Coronary artery (tissue), 2 donors: ENCODE results near the gene MAPKAP1.

Experiments used
- DNase-seq: peaks from one replicate; pipeline ENCODE4 v3.0.0-alpha.2; 2017; ENCODE audit warnings: low spot score
- H3K27ac ChIP-seq, 2 donors: fragments of 200-600 bp; sonication (generic); one replicate each; pipeline ENCODE4 v1.5.1; 2016 to 2019
- H3K4me3 ChIP-seq: fragments of 200-600 bp; sonication (generic); 2 replicates; pipeline ENCODE4 v1.5.1; 2016; ENCODE audit warnings: mild to moderate bottlenecking, moderate library complexity
- TF ChIP-seq, protein P1 (sequence below): fragments of 200-600 bp; sonication (generic); IDR thresholded peaks from one replicate; pipeline ENCODE4 v1.5.1; 2019; ENCODE audit warnings: antibody characterized with exemption

Gene MAPKAP1

DNA sequence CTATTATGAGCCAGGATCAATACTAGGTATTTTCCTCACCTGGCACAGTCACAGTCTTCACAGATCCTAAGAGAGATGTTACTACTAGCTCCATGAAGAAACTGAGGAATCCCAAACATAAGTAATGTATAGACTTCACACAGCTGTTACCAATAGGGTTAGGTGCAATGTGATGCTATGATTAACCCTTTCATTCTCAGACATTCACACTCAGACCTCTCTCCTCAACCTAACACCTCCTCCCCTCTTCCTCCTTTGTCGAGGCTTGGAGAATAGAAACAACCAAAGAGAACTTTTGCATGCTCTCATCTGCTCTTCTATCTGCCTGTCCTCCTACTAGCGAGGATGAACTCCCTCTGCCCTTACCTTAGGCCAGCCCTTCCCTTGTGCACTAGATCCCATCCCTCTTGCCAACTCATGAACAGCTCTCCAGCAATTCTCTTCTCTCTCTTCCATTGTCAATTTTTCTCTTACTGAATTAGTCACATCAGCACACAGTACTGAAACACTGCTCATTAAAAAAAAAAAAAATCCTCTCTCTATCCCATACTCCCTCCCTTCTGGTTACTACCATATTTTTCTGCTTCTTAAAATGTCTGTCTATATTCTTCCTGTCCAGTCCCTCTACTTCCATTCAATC, 47.7 kb downstream of the MAPKAP1 start:
- DNase-seq = no peak
- no peak overlapping the region for H3K27ac ChIP-seq
- TF ChIP-seq, protein P1, sequence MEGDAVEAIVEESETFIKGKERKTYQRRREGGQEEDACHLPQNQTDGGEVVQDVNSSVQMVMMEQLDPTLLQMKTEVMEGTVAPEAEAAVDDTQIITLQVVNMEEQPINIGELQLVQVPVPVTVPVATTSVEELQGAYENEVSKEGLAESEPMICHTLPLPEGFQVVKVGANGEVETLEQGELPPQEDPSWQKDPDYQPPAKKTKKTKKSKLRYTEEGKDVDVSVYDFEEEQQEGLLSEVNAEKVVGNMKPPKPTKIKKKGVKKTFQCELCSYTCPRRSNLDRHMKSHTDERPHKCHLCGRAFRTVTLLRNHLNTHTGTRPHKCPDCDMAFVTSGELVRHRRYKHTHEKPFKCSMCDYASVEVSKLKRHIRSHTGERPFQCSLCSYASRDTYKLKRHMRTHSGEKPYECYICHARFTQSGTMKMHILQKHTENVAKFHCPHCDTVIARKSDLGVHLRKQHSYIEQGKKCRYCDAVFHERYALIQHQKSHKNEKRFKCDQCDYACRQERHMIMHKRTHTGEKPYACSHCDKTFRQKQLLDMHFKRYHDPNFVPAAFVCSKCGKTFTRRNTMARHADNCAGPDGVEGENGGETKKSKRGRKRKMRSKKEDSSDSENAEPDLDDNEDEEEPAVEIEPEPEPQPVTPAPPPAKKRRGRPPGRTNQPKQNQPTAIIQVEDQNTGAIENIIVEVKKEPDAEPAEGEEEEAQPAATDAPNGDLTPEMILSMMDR = no peak

DNA sequence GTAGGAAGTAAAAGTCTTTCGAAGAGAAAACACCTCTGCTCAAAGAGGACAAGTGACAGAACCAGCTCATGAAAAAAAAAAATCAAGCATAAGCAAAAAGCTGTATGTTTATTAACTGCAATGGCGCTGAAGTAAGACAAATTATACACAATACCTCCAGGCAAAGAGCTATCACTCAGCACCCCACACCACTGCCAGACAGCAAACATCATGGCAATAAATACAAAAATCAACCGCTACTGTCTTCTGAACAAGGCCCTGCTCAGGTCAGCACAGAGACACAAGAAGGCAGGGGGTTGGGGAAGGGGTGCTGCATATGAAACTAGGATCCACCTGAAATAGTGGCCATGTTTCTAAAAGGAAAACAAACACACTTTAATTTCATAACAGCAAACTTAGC, 50.4 kb downstream of the MAPKAP1 start:
- TF ChIP-seq, protein P1 = no peak
- Histone ChIP-seq H3K4me3 (no peak overlapping the region), H3K27ac (no peak overlapping the region)
- no peak for DNase-seq

More for the DNA sequence above, 47.7 kb downstream of the MAPKAP1 start:
- no peak overlapping the region for H3K4me3 ChIP-seq

DNA sequence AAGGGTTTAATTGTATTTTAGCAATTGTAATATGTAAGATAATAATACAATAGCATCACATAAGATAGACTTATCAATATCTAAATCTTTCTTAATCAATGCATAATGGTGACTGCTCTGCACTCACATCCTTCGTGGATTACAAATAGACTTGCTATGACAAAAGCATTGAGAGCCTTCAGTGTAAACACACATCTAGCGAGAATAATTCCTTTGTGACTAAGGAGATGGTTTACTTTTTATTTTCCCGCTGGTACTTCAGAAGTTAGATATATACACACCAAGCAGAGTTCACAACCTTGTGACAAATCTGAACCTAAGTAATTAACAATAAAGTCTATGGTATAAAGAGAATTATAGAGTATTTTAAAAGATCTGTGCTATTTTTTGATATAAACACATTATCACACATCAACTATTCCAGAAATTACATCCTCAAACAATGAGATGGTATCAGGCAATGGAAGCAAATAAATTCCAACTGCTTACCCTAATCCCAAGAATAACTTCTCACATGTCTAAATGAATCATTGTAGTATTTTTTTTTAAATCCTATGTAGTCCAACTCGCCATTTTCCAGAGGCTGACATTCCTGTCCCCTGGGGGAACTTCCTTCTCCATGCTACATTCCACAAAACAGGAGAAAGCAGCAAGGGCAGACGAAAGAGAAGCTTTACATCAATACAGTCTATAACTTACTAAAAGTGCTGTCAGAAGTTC, 51.2 kb downstream of the MAPKAP1 start:
- no peak overlapping the region for H3K27ac ChIP-seq

DNA sequence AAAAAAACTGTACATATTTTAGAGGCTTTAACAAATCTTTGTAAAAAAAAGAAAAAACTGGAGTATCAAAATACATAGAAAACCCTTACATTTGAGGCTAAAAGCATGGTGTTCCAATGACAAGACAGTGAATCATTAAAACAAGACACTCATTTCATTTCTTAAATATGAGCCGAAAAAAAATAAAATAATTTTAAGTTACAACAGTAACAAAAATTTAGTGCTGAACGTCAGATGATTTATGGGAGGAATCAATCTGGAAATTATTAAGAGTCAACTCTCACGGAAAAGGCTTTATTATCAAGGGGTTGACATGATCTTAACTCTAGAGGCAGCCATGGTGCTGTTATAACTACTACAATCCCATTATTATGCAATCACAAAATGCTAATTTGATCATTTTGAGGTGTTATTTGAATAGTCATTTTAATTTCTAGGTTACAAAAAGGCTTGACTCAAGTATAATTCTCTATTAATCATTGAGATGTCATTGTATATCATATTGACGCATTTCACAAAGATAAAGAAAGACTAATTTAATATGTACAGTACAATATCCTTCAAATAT, 51.9 kb downstream of the MAPKAP1 start:
- no peak for DNase-seq
- TF ChIP-seq, protein P1 = no peak
- no peak overlapping the region for H3K27ac ChIP-seq
- H3K4me3 ChIP-seq = no peak overlapping the region

More for the DNA sequence above, 51.2 kb downstream of the MAPKAP1 start:
- H3K4me3 ChIP-seq = no peak overlapping the region
- no peak for DNase-seq
- TF ChIP-seq, protein P1 = no peak

DNA sequence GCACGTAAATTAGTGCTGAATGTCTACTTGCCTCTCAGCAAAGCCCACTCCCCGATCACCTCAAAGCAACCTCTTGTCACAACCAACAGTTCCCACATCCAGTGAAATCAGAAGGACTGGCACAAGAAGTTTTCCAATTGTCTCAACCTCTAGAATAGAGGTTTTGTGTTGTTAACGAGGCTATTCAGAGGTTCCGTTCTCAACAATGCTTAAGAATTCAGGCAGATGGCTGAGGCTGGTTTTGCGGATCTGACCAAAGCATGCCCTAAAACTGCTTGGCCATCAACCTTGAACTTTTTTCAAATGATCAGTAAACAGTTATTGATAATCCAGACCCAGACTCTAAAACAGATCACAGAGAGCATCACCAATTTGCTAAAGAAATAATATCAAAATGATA, 52.9 kb downstream of the MAPKAP1 start:
- H3K4me3 ChIP-seq = no peak overlapping the region
- TF ChIP-seq, protein P1 = no peak
- no peak for DNase-seq
- H3K27ac ChIP-seq = no peak overlapping the region

DNA sequence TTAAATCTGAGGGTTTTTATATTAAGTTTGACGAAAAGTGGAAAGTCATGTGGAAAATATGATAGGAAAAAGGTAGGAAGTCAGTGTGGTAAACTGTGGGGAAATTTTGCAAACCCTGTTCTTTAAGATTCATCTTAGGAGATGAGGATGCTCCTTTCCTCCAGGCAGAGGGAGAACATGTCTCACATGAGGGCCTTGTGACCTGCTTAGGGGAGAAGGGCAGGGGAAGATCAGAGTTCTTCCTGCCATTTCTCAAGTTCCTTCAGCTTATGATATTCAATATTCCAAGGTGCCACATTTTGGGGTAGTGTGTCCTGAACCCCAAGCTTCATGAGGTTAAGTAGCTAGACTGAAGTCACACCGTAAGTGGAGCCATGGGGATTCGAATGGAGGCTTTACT, 53.7 kb downstream of the MAPKAP1 start:
- DNase-seq = no peak
- TF ChIP-seq, protein P1 = no peak
- Histone ChIP-seq H3K27ac (no peak overlapping the region), H3K4me3 (no peak overlapping the region)
